ENCODE measurements around the gene SH3PXD2B.
A peak's percentile ranks its signal among the peaks of the same experiment; 100 is the strongest.
"Not testable (repeated sequence)": the region's sequence is repeated elsewhere in the genome, so short reads cannot be mapped to it uniquely, and the experiment has no call there.

Gene SH3PXD2B

DNA sequence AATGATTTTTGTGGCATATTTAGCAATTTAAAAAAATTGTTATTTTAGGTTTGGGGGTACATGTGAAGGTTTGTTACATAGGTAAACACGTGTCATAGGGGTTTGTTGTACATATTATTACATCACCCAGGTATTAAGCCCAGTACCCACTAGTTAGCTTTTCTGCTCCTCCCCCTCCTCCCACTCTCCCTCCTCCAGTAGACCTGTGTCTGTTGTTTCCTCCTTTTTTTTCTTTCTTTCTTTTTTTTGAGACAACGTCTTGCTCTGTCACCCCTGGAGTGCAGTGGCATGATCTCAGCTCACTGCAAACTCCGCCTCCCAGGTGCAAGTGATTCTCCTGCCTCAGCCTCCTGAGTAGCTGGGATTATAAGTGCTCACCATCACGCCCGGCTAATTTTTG, 162.5 kb downstream of the SH3PXD2B start:
- DNase-seq: not testable (repeated sequence)

DNA sequence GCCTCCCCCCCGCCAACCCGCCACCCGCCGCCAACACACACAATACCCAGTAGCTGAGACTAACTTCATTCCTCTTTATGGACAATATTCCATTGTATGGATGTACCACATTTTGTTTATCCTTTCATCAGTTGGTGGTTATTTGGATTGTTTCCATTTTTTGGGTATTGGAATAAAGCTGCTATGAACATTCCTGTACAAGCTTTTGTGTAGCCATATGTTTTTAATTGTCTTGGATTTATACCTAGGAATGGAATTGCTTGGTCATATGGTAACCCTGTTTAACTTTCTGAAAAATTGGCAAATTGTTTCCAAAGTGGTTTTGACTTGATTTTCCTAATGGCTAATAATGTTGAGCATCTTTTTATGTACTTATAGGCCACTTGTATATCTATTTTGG, 165.9 kb downstream of the SH3PXD2B start:
- DNase-seq: no peak

DNA sequence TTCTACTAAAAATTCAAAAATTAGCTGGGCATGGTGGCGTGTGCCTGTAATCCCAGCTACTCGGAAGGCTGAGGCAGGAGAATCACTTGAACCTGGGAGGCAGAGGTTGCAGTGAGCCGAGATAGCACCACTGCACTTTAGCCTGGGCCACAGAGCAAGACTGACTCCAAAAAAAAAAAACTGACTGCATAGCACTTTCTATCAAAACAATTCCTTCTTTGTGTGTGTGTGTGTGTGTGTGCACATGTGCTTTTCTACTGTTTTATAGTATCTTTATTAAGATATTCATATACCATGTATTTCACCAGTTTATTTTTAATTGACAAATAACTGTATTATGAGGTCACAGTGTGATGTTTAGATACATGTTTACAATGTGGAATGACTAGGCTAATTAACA, 167.2 kb downstream of the SH3PXD2B start:
- not testable (repeated sequence) for DNase-seq

DNA sequence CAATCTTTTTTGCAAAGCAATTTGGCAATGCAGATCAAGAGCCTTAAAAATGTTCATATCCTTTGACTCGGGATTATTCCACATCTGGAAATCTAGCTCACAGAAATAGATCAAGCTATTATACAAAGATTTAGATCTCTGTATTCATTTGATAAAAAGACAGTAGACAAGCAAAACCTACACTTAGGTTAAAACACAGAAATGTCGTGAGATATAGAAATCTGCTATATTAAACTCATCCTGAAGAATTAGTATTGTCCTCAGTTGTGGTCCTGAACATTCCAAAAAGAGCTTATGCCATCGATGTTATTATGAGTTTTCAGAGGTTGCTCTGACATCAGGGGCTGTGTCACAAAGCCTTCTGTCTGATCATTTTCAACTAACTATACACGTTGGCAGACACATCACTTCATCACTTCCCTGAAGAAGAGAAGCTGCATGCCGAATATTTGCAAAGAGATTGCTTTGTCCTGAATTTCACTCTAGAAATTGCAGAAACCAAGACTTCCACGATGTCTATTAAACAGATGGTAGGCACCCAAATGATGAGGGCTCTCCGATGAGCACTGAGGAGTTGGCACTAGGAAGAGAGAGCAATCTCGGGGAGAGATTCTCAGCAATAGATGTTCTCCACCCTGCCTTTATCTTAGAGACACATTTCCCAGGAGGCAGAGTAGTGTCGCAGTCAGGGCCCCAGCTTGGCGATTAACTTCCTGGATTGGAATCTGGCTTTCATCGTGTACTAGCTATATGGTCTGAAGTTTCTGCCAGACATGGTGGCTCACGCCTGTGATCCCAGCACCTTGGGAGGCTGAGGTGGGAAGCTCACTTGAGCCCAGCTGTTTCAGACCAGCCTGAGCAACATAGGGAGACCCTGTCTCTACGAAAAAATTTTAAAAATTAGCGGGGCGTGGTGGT, 168.8 kb downstream of the SH3PXD2B start:
- no peak for DNase-seq

DNA sequence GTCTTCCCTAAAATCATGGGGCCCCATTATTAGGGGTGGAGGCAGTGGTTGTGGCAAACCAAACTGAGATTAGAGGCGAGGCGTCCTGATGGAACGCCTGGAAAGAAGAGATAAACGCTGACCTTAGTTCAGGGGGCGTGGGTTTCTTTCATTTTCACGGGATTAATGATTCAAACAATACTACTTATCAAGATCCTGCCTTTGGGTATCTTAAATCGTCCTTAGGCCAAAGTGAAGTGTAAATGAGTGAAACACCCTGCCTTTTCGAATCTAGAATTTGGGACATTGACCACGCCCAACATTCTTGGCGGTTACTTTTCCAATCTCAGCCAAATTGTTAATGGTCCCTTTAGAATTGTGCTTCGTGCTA, 169.7 kb downstream of the SH3PXD2B start:
- DNase-seq: no peak

DNA sequence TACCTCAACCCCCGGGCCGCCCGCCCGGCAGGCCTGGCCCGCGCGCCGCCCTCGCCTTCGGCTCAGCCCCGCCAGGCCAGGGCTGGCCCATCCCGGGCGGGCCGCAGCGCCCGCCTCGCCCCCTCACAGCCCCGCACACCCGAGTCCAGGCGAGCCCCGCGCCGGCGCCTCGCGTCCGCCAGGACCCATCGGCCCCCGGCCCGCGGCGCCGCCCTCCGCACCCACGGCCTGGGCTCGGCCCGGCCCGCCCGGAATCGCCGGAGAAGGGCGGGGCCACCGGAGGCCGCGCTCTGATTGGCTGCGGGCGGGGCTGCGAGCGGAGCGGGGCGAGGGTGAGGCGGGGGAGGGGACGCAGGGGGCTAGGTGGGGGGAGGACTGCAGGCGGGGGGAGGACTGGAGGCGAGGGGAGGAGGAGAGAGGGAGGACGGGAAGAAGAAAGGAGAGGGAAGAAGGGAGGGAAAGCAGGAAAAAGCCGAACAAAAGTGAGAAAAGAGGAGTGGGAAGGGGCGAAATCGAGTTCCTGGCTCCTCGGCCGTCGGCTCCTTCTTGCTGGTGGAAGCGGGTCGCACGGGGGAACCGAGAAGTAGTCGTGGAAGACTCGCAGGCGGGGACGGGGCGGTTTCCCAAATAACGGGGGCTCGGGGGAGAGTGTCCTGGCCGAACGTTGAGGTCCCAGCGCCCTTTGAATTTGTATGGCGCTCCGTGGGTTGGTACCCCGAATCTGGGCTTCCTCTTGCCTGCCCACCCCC, 170.3 kb downstream of the SH3PXD2B start:
- peak; percentile 82 for DNase-seq

DNA sequence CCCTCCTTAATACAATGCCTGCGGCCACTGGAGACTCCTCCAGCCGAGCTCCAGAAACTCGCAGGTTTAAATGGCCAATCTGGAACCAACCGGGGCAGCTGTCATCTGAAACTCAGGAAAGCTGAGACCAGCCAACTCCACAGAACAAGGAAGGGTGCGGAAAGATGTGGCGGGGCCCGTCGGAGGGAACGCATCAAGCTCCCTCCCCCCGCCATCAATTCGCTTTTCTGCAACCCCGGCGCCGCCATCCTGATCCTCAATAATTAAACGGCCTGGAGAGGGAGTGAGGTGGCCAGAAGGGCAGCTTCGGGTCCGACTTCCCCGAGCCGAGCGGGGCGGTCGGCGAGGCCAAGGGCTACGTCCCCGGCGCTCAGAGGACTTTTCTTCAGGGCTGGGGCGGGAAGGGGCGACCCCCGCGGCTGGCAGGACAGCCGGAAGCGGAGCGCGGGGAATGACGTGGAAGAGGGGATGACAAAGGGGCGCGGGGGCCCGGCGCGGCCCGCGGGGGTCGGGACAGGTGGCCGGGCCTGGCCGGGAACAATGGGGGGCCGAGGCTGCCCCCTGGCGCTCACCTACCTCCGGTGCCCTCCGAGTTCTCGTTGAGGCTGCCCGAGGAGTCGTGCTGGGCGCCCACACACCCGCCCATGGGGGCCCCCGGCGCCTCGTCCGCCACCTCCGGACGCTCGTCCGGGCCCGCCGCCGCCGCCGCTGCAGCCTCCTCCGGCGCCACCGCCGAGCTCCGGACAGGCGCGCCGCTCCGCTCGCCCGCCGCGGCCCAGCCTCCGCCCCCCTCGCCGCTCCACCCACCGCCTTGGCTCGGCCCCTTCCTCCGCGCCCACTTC, 171.1 kb downstream of the SH3PXD2B start, which contains the start of gene UBTD2:
UBTD2 (minus strand) TSS at position 745 of the 842 bp plus-strand sequence; CDS start at position 646, 99 bp downstream.
- peak; percentile 79 for DNase-seq

DNA sequence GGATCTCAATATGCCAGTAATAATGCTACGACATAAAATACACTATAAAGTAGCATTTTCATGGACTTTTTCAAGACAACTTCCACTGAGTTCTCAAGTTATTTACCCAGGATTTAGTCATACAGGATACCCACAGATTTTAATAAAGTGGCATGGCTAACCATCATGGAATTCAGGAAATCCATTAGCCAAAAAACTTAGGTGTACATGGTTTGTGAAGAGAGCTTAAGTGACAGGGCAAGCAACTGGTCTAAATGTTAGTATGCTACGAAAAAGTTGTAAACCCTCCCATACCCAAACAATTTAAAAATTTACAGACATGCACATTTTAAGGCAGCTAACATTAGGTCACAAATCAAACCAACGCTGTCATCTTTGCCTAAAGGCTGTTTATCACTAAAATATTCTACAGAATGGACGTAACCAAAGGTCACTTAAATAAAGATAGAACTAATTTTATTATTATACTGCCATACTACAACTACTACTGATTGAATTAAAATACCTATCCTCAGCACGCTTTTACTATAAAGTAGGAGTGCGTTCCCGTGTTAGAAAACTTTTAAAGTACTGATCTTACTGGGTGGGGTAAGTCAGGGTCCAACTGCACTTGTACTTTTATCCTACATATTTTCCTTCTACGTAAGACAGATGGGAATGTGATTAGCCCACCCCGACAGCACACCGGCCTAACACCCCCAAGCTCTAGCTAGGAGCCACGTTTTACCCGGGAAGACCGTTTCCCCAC, 171.9 kb downstream of the SH3PXD2B start:
- DNase-seq: no peak

DNA sequence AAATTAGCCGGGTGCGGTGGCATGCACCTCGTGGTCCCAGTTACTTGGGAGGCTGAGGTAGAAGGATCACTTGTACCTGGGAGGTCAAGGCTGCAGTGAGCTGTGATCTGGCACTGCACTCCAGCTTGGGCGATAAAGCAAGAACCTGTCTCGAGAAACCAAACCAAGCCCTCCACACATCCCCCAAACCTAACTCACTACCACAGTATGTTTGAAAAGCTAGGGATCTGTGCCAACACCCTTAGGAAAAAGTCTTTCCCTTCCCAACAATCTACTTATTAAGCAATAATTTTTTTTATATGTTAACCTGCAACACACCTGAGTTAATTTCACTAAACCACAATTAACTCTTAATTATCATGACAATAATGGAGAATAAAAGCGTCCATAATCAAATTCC, 173.0 kb downstream of the SH3PXD2B start:
- DNase-seq: no peak

DNA sequence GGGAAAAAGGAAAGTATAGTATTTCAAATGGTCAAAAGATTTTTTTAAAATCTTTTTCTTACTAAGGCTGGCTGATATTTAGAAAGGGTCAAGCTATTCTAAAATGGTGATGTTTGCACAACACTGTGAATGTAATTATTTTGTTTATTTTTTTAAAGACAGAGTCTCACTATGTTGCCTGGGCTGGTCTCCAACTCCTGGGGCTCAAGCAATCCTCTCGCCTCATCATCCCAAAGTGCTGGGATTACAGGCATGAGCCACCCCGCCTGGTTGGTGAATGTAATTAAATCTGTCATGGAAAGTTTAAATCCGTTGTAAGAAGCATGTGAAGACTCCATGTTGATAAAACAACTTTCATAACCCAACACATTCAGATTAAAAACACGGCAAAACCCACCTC, 173.4 kb downstream of the SH3PXD2B start:
- no peak for DNase-seq

DNA sequence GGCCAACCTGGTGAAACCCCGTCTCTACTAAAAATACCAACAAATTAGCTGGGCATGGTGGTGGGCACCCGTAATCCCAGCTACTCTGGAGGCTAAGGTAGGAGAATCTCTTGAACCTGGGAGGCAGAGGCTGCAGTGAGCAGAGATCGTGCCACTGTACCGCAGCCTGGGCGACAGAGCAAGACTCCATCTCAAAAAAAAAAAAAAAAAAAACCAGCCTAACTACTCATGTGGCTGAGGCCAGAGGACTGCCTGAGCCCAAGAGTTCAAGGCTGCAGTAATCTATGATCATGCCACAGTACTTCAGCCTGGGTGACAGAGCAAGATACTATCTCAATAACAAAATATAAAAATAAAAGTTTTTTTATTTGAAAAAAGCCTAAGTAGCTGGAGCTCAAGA, 174.0 kb downstream of the SH3PXD2B start:
- DNase-seq: no peak

DNA sequence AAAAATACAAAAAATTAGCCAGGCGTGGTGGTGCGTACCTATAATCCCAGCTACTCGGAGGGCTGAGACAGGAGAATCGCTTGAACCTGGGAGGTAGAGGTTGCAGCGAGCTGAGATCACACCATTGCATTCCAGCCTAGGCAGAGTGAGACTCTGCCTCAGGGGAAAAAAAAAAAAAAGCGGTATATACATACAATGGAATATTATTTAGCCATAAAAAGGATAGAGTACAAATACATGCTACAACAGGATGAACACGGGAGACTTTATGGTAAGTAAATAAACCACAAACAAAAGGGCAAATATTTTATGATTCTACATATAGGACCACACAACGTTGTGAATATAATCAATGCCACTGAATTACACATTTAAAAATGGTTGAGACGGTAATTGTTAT, 176.0 kb downstream of the SH3PXD2B start:
- DNase-seq: no peak

DNA sequence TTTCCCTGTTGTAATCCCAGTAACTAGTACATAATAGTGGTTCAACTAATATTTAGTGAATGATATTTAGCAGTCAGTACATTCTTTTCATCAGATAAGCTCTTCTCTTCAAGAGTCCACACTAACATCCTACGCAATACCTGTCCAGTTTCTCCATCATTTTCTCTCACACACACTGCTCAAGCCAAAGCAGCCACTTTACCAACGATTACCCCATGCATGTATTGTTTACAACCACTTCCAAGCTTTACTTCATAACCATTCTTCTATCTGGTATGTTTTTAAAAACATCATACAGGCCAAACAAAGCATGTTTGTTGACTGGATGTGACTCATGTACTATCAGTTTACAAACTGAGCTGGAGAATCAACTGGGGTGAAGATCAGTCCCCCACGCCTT, 178.1 kb downstream of the SH3PXD2B start:
- DNase-seq: no peak
